Osteoblast (primary cell): ENCODE results near the gene DDX6. TPM values are rescaled to one million over a fixed set of nuclear protein-coding genes. Genes with fewer than 3 reads are reported as not detected.

ENCODE experiments used
- DNase-seq: peaks from one replicate; pipeline ENCODE4 v3.0.0; 2011; ENCODE audit warnings: low spot score, mixed read lengths; ENCODE audit not compliant: insufficient read length; ENCODE audit errors: missing footprints
- H2AFZ ChIP-seq: 2 replicates; pipeline ENCODE4 v1.6.0; 2011; ENCODE audit warnings: mild to moderate bottlenecking, low read length
- H3K27ac ChIP-seq: 2 replicates; pipeline ENCODE4 v1.5.1; 2011; ENCODE audit warnings: mild to moderate bottlenecking, low read depth, low read length, moderate library complexity
- H3K27me3 ChIP-seq: 2 replicates; pipeline ENCODE4 v1.6.0; 2012; ENCODE audit warnings: mild to moderate bottlenecking, control low read depth, inconsistent platforms, low read length, moderate library complexity; ENCODE audit not compliant: insufficient read depth
- H3K36me3 ChIP-seq: 2 replicates; pipeline ENCODE4 v1.5.1; 2011; ENCODE audit warnings: mild to moderate bottlenecking, low read length, control low read depth, moderate library complexity; ENCODE audit not compliant: insufficient read depth
- H3K4me1 ChIP-seq: 2 replicates; pipeline ENCODE4 v1.5.1; 2011; ENCODE audit warnings: mild to moderate bottlenecking, low read length, control low read depth, moderate library complexity; ENCODE audit not compliant: insufficient read depth
- H3K4me2 ChIP-seq: 2 replicates; pipeline ENCODE4 v1.6.0; 2011; ENCODE audit warnings: mild to moderate bottlenecking, low read length; ENCODE audit not compliant: insufficient read depth
- H3K4me3 ChIP-seq: fragments of 200-600 bp; sonication (generic); 3 replicates; pipeline ENCODE4 v1.5.1; 2012; ENCODE audit warnings: mild to moderate bottlenecking, low read length, inconsistent platforms; ENCODE audit not compliant: insufficient read depth
- H3K79me2 ChIP-seq: 2 replicates; pipeline ENCODE4 v1.6.0; 2012; ENCODE audit warnings: mild to moderate bottlenecking, low read length, control low read depth, inconsistent platforms; ENCODE audit not compliant: insufficient read depth
- H3K9me3 ChIP-seq: 2 replicates; pipeline ENCODE4 v1.5.1; 2011; ENCODE audit warnings: low read depth, low read length, control low read depth
- H4K20me1 ChIP-seq: 2 replicates; pipeline ENCODE4 v1.6.0; 2012; ENCODE audit warnings: mild to moderate bottlenecking, low read length, control low read depth; ENCODE audit not compliant: insufficient read depth
- CTCF ChIP-seq: IDR thresholded peaks from 2 replicates; pipeline ENCODE4 v1.5.1; 2011; ENCODE audit warnings: mild to moderate bottlenecking, low read depth, low read length, moderate library complexity; ENCODE audit errors: extremely low read depth
- total RNA-seq: library from RNA; depleted of rRNA; stranded (reverse); fragments of >200 nt; gene quantifications from 2 replicates; pipeline ENCODE4 v1.2.3, GENCODE V29; 2012

The DDX6 gene
- total RNA-seq, 1 donor: 122 TPM

- no peaks in the 10 kb centered on the region for H3K4me1 ChIP-seq
- H3K36me3 ChIP-seq: no peaks in the 10 kb centered on the region
- no peak for TF ChIP-seq CTCF
- no peak for DNase-seq
- no peaks in the 10 kb centered on the region for H3K79me2 ChIP-seq
- H3K27ac ChIP-seq: no peak overlapping the region
- no peak overlapping the region for H2AFZ ChIP-seq
- no peak overlapping the region for H3K4me3 ChIP-seq
- no peak overlapping the region for H3K4me2 ChIP-seq
- H3K9me3 ChIP-seq: no peaks in the 10 kb centered on the region
- no peaks in the 10 kb centered on the region for H4K20me1 ChIP-seq
- peaks cover 12% of the 10 kb centered on the region for H3K27me3 ChIP-seq
These were observed 85.0 kb downstream of the DDX6 start for GRCh38 chr11:118705791-118706545.

- H4K20me1 ChIP-seq: no peaks in the 10 kb centered on the region
- H3K27me3 ChIP-seq: peaks cover 12% of the 10 kb centered on the region
- no peaks in the 10 kb centered on the region for H3K36me3 ChIP-seq
- H3K79me2 ChIP-seq: no peaks in the 10 kb centered on the region
- no peak overlapping the region for H3K27ac ChIP-seq
- no peak overlapping the region for H3K4me3 ChIP-seq
- no peak overlapping the region for H3K4me2 ChIP-seq
- no peak for TF ChIP-seq CTCF
- H2AFZ ChIP-seq: no peak overlapping the region
- H3K9me3 ChIP-seq: no peaks in the 10 kb centered on the region
- H3K4me1 ChIP-seq: no peaks in the 10 kb centered on the region
- DNase-seq: no peak
These were observed 85.7 kb downstream of the DDX6 start for GRCh38 chr11:118705111-118705741.

GRCh38 chr11:118703563-118704106, 87.3 kb downstream of the DDX6 start:
- Histone ChIP-seq H3K4me2 (no peak overlapping the region), H3K4me1 (no peaks in the 10 kb centered on the region), H3K9me3 (no peaks in the 10 kb centered on the region), H3K36me3 (no peaks in the 10 kb centered on the region), H3K27me3 (peaks cover 7% of the 10 kb centered on the region), H3K4me3 (no peak overlapping the region), H4K20me1 (no peaks in the 10 kb centered on the region), H2AFZ (no peak overlapping the region), H3K79me2 (no peaks in the 10 kb centered on the region), H3K27ac (no peak overlapping the region)
- no peak for TF ChIP-seq CTCF
- no peak for DNase-seq
